Measurements from ENCODE around the gene TRIO.

Gene TRIO

DNA sequence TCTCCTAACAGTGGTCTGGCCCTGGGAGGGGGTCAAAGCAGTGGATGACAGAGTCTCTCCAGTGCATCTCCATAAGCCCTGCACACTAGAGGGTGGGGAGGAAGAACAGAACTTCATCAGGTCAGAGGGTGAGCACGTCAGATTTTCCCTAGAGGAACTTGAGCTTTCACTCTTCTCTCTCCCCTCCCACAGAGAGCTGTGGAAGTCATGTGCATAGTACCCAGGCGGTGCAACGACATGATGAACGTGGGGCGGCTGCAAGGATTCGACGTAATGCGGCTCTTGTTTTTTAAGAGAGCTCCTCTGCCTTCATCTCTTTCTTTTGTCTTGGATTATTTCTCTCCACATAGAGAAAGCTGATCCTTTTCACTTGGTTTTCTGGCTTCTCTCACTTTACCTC, 338.2 kb downstream of the TRIO start:
- H3K36me3 ChIP-seq (replicated peaks; ENCODE audit: insufficient read depth, low read length) = no peaks in the 10 kb centered on the region
- H3F3A ChIP-seq (ENCODE audit: insufficient read depth, low read length) = no peaks in the 10 kb centered on the region

DNA sequence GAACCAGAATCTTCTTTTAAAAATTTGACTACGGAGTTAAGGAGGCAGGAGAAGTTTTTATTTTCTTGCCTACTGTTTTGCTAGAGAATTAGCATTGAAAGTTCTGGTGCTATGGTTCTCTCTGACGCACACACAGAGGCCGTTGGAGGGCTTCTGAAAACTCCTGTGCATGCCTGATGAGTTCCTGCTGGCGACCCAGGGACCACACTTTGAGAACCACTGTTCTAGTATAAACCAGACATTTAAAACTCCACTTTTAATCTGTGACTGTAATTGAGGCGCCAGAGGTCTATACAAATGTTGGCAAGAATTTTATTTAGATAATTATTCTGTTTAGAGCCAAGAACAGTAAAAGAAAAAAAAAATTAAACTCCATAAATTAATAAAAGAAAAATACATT, 338.9 kb downstream of the TRIO start:
- Histone ChIP-seq H3K4me2 (ENCODE audit: low read depth, low read length) (no peak overlapping the region), H3K4me3 (ENCODE audit: low read length) (no peak overlapping the region), H3K9ac (ENCODE audit: low read length) (no peak overlapping the region), H3K9me2 (replicated peaks; ENCODE audit: insufficient read depth, low read length) (no peaks in the 10 kb centered on the region), H3F3A (ENCODE audit: insufficient read depth, low read length) (no peaks in the 10 kb centered on the region), H4K20me1 (ENCODE audit: insufficient read depth, low read length) (no peaks in the 10 kb centered on the region), H3K27ac (ENCODE audit: low read length) (no peak overlapping the region), H3K27me3 (replicated peaks; ENCODE audit: insufficient read depth, low read length) (no peaks in the 10 kb centered on the region), H3K4me1 (ENCODE audit: low read length) (no peaks in the 10 kb centered on the region), H3K9me3 (replicated peaks; ENCODE audit: insufficient read depth, low read length) (no peaks in the 10 kb centered on the region), H2AFZ (ENCODE audit: low read length) (no peak overlapping the region), H3K36me3 (replicated peaks; ENCODE audit: insufficient read depth, low read length) (no peaks in the 10 kb centered on the region), H3K79me2 (ENCODE audit: low read length) (no peaks in the 10 kb centered on the region)
- TF ChIP-seq, protein P1, sequence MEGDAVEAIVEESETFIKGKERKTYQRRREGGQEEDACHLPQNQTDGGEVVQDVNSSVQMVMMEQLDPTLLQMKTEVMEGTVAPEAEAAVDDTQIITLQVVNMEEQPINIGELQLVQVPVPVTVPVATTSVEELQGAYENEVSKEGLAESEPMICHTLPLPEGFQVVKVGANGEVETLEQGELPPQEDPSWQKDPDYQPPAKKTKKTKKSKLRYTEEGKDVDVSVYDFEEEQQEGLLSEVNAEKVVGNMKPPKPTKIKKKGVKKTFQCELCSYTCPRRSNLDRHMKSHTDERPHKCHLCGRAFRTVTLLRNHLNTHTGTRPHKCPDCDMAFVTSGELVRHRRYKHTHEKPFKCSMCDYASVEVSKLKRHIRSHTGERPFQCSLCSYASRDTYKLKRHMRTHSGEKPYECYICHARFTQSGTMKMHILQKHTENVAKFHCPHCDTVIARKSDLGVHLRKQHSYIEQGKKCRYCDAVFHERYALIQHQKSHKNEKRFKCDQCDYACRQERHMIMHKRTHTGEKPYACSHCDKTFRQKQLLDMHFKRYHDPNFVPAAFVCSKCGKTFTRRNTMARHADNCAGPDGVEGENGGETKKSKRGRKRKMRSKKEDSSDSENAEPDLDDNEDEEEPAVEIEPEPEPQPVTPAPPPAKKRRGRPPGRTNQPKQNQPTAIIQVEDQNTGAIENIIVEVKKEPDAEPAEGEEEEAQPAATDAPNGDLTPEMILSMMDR (IDR thresholded peaks at IDR 0.05; ENCODE audit: low read length) = no peak
- TF ChIP-seq EZH2phosphoT487 (IDR thresholded peaks at IDR 0.05; ENCODE audit: low read length) (no peak), EZH2 (optimal IDR thresholded peaks at IDR 0.05; ENCODE audit: low read depth, low read length) (no peak)
- DNase-seq = no peak

More for the DNA sequence above, 338.2 kb downstream of the TRIO start:
- no peak overlapping the region for H3K9ac ChIP-seq (ENCODE audit: low read length)
- no peaks in the 10 kb centered on the region for H3K9me3 ChIP-seq (replicated peaks; ENCODE audit: insufficient read depth, low read length)
- no peak overlapping the region for H3K4me3 ChIP-seq (ENCODE audit: low read length)
- TF ChIP-seq, protein P1 (IDR thresholded peaks at IDR 0.05; ENCODE audit: low read length) = no peak
- TF ChIP-seq EZH2phosphoT487 (IDR thresholded peaks at IDR 0.05; ENCODE audit: low read length) (no peak), EZH2 (optimal IDR thresholded peaks at IDR 0.05; ENCODE audit: low read depth, low read length) (no peak)
- DNase-seq = no peak
- H3K9me2 ChIP-seq (replicated peaks; ENCODE audit: insufficient read depth, low read length) = no peaks in the 10 kb centered on the region
- H3K27ac ChIP-seq (ENCODE audit: low read length) = no peak overlapping the region
- no peaks in the 10 kb centered on the region for H3K4me1 ChIP-seq (ENCODE audit: low read length)
- H3K27me3 ChIP-seq (replicated peaks; ENCODE audit: insufficient read depth, low read length) = no peaks in the 10 kb centered on the region
- H3K79me2 ChIP-seq (ENCODE audit: low read length) = no peaks in the 10 kb centered on the region
- no peaks in the 10 kb centered on the region for H4K20me1 ChIP-seq (ENCODE audit: insufficient read depth, low read length)
- H2AFZ ChIP-seq (ENCODE audit: low read length) = no peak overlapping the region
- no peak overlapping the region for H3K4me2 ChIP-seq (ENCODE audit: low read depth, low read length)

DNA sequence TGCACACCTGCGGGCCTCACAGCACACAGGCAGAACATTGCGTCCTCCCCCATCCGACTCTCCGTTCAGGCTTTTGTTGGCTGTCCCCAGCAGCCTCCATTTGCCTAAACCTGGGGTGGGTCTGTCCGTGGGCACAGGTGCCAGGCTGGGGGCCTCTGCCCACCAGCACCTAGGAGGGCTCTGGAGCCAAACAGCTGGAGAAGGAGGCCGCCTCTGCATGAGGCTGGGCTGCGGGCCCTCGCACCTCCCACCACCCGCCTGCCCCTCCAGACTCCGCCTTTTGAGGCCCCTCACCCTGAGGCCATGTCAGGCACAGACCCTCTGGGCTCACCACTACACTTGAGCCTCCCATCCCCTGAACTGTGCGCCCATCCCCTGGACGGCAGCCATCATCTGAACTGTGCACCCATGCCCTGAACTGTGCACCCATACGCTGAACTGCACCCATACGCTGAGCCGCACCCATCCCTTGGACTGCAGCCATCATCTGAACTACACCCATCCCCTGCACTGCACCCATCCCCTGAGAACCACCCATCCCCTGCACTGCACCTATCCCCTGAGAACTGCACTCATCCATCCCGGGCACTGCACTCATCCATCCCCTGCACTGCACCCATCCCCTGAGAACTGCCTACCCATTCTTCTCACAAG, 340.5 kb downstream of the TRIO start:
- no peaks in the 10 kb centered on the region for H3K27me3 ChIP-seq (replicated peaks; ENCODE audit: insufficient read depth, low read length)
- no peak overlapping the region for H3K27ac ChIP-seq (ENCODE audit: low read length)
- no peaks in the 10 kb centered on the region for H3F3A ChIP-seq (ENCODE audit: insufficient read depth, low read length)
- no peak for TF ChIP-seq EZH2phosphoT487 (IDR thresholded peaks at IDR 0.05; ENCODE audit: low read length)
- no peak for TF ChIP-seq EZH2 (optimal IDR thresholded peaks at IDR 0.05; ENCODE audit: low read depth, low read length)
- TF ChIP-seq, protein P1 (IDR thresholded peaks at IDR 0.05; ENCODE audit: low read length) = no peak
- H3K36me3 ChIP-seq (replicated peaks; ENCODE audit: insufficient read depth, low read length) = no peaks in the 10 kb centered on the region
- H3K9me3 ChIP-seq (replicated peaks; ENCODE audit: insufficient read depth, low read length) = no peaks in the 10 kb centered on the region
- H3K79me2 ChIP-seq (ENCODE audit: low read length) = no peaks in the 10 kb centered on the region
- DNase-seq = no peak
- H3K4me1 ChIP-seq (ENCODE audit: low read length) = no peaks in the 10 kb centered on the region
- no peak overlapping the region for H3K9ac ChIP-seq (ENCODE audit: low read length)
- no peak overlapping the region for H3K4me3 ChIP-seq (ENCODE audit: low read length)
- no peaks in the 10 kb centered on the region for H3K9me2 ChIP-seq (replicated peaks; ENCODE audit: insufficient read depth, low read length)
- H2AFZ ChIP-seq (ENCODE audit: low read length) = no peak overlapping the region
- H3K4me2 ChIP-seq (ENCODE audit: low read depth, low read length) = no peak overlapping the region
- no peaks in the 10 kb centered on the region for H4K20me1 ChIP-seq (ENCODE audit: insufficient read depth, low read length)
